ENCODE results near the gene TLR1.

DNA sequence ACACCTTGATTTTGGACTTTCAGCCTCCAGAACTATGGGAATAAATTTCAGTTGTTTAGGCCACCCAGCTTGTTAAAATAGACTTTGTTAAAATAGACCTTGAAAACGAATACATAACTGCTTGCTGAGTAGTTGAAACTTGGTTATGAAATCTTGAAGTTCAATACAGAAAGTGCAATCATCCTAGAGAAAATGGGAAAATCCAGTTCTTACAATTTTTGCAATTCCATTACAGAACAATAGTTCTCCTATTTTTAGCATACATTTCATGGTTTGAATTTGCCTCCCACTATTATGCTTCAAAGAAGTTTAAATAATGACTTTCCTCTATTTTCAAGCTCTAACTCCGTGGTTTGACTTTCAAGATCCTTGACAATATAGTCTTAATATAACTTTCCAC lies 10.5 kb downstream of the TLR1 start:
- no peak for TF ChIP-seq POLR2A (IDR thresholded peaks at IDR 0.05; ENCODE audit: low read depth, low read length)
- no peak for TF ChIP-seq TAF1 (IDR thresholded peaks at IDR 0.05; ENCODE audit: borderline replicate concordance, low read depth, low read length)
- TF ChIP-seq POLR2AphosphoS5 (IDR thresholded peaks at IDR 0.05; ENCODE audit: low read depth, low read length) = no peak
